ENCODE measurements around the gene CCDC116.

Gene CCDC116, protein sequence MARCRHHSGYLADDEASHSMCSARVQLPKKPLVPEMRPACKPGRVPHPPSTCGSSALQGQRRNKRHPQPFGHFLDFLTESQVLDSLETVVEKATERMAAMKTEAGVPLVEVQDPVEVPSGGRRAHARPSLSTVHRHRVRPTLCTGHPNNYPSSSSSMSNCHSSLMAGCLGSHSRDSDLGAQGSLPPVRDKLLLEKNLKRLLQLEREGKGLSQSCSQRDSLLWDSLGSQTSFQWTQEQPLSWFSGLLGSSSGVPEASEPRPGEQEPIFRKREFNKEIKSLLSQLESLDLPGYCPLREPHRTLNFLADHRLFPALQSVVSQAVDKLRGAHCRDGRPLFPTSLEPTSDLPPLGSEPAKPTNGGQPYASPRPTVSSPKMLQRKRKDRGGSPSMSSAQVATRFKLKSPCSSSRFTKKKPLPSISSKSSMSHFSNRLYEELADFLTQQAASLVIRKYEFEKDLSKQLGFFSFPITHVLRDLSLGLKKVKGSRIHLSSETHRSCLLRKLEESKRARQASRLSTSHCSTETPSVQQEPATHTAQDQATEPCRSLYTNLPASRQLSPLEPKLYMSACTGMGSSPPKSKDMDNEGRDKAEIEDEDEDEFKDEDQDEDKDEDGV

DNA sequence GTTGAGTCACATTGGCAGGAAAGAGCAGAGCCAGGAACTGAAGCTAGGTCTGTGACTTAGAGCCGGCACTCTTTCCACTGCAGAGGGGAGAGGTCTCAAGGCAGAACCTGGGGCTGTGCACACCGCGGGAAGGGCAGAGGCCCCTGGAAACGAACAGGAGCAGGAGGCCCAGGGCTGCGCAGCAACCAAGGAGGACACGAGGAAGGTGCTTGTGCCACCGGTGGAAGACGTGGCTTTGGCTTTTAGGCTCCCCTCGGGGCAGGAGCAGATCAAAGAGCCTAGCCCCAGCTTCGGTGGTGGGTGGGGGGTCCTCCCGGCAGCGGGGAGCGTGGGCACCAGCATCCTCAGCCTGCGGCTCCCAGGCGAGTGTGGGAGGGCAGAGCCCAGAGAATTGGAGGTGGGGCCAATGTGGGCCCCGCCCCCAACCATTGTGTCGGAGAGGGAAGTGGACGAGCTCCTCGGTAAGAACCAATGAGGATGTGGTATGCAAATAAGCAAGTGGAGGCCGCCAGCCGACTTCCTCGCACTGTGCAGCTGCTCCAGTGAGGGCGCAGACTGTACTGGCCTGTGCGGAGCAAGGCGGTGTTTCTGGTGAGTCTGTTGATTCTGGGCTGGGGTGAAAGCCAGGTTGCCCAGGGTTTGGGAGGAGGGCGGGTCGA, at the start of gene CCDC116:
TSS of gene CCDC116 (plus strand) at position 524 of the 659 bp plus-strand sequence. CDS start 422 bp downstream, outside the sequence.
- H3K9ac ChIP-seq (ENCODE audit: low read length), result no peak within 1 kb of the TSS
- no peak for TF ChIP-seq EZH2phosphoT487 (IDR thresholded peaks at IDR 0.05; ENCODE audit: low read depth)
- TF ChIP-seq, protein P1, sequence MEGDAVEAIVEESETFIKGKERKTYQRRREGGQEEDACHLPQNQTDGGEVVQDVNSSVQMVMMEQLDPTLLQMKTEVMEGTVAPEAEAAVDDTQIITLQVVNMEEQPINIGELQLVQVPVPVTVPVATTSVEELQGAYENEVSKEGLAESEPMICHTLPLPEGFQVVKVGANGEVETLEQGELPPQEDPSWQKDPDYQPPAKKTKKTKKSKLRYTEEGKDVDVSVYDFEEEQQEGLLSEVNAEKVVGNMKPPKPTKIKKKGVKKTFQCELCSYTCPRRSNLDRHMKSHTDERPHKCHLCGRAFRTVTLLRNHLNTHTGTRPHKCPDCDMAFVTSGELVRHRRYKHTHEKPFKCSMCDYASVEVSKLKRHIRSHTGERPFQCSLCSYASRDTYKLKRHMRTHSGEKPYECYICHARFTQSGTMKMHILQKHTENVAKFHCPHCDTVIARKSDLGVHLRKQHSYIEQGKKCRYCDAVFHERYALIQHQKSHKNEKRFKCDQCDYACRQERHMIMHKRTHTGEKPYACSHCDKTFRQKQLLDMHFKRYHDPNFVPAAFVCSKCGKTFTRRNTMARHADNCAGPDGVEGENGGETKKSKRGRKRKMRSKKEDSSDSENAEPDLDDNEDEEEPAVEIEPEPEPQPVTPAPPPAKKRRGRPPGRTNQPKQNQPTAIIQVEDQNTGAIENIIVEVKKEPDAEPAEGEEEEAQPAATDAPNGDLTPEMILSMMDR (IDR thresholded peaks at IDR 0.05; ENCODE audit: low read depth, low read length), result no peak
- peaks cover 11% of the 10 kb centered on the region for H3K4me1 ChIP-seq (ENCODE audit: low read length)
- peaks cover 4% of the 10 kb centered on the region; the same call in 1 of the 2 replicates for H4K20me1 ChIP-seq (ENCODE audit: insufficient read depth, low read length)
- no peaks in the 10 kb centered on the region for H3K27me3 ChIP-seq (ENCODE audit: low read depth, low read length)
- H3K4me3 ChIP-seq (ENCODE audit: low read length), result no peak within 1 kb of the TSS
- no peak within 1 kb of the TSS for H2AFZ ChIP-seq (ENCODE audit: low read depth, low read length)
- no peak within 1 kb of the TSS for H3K27ac ChIP-seq (ENCODE audit: low read length)
- no peaks in the 10 kb centered on the region for H3K9me3 ChIP-seq (ENCODE audit: insufficient read depth, low read length)
- peaks cover 16% of the 10 kb centered on the region for H3K36me3 ChIP-seq (replicated peaks; ENCODE audit: low read depth, low read length)
- H3K4me2 ChIP-seq (ENCODE audit: low read length), result no peak within 1 kb of the TSS
- H3K79me2 ChIP-seq (ENCODE audit: low read length), result peaks cover 25% of the 10 kb centered on the region

DNA sequence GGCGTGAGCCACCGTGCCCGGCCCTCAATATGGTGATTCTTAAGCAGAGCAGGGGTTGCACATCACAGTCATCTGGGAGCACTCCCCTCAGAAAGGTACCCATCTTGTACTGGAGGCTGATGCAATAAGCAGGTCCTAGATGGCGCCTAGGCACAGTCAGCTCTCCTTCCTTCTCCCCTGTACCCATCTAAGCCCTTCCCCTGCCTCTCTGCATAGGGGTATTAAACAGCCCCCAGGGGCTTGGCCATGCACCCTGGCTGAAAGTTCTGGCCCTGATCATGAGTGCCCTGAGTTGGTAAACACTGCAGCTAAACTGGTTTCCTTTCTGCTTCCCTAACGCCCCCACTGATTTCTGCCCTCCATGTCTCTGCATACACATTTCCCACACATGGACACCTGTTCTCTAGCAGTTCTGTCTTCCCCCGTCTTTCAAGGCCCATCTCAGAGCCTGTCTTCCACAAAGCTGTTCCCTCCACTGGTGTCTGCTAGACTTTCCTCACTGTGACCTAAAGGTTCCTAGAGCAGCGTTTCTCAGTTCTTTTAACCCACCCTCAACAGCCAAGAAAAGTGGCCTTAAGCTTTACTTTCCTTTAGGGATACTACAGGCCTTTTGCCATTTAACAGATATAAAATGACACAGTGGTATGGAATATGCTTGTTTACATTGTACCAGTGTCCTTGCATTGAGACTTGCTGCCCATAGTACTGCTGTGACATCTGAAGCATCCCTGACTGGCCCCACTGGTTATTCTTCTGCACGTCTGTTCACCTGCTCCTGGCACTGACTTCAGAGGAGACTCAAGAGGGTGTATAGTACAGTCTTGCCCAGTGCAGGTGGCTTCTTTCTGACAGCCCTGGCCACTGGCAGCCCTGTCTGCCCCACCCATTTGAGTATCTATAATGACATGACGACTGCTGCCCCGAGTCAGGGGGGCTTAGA, 49.5 kb upstream of the CCDC116 start:
- Histone ChIP-seq H3K4me2 (ENCODE audit: low read length) (0 out of 2 replicates have a peak overlapping the region, but pooled peaks have one; percentile 10), H3K36me3 (replicated peaks; ENCODE audit: low read depth, low read length) (peaks cover 20% of the 10 kb centered on the region)

DNA sequence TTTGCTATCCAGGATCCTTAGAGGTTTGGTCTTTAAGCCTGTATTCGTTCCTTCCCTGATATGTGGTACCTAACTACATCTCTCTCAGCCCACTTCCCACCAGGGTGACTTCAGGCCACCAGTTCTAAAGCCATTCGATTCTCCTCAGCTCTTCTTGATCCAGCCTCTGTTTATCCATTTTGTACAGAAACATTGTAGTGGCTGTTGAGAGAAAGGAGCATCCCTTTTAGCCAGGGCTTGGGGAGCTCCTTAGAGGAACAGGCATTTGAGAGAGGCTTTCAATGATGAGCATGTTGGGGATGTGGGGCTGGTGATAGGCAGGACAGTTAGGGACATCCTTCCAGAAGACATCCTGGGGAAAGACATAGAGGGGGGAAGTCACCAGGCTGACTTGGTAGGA, 47.2 kb upstream of the CCDC116 start:
- no peak overlapping the region for H3K27ac ChIP-seq (ENCODE audit: low read length)

More for the DNA sequence above, 49.5 kb upstream of the CCDC116 start:
- no peak for TF ChIP-seq EZH2phosphoT487 (IDR thresholded peaks at IDR 0.05; ENCODE audit: low read depth)
- TF ChIP-seq, protein P1 (IDR thresholded peaks at IDR 0.05; ENCODE audit: low read depth, low read length), result no peak
- peak overlapping the region; percentile 47 for H3K27ac ChIP-seq (ENCODE audit: low read length)
- no peak overlapping the region for H2AFZ ChIP-seq (ENCODE audit: low read depth, low read length)
- H3K27me3 ChIP-seq (ENCODE audit: low read depth, low read length), result no peaks in the 10 kb centered on the region
- peaks cover 31% of the 10 kb centered on the region for H3K4me1 ChIP-seq (ENCODE audit: low read length)
- peaks cover 75% of the 10 kb centered on the region for H4K20me1 ChIP-seq (ENCODE audit: insufficient read depth, low read length)
- H3K9me3 ChIP-seq (ENCODE audit: insufficient read depth, low read length), result no peaks in the 10 kb centered on the region
- peaks cover 96% of the 10 kb centered on the region for H3K79me2 ChIP-seq (ENCODE audit: low read length)
- no peak overlapping the region for H3K9ac ChIP-seq (ENCODE audit: low read length)
- no peak overlapping the region for H3K4me3 ChIP-seq (ENCODE audit: low read length)

More for the DNA sequence above, 47.2 kb upstream of the CCDC116 start:
- Histone ChIP-seq H3K9ac (ENCODE audit: low read length) (no peak overlapping the region), H3K27me3 (ENCODE audit: low read depth, low read length) (no peaks in the 10 kb centered on the region), H3K4me2 (ENCODE audit: low read length) (no peak overlapping the region), H3K4me3 (ENCODE audit: low read length) (no peak overlapping the region), H2AFZ (ENCODE audit: low read depth, low read length) (no peak overlapping the region), H3K79me2 (ENCODE audit: low read length) (peaks cover 91% of the 10 kb centered on the region), H3K36me3 (replicated peaks; ENCODE audit: low read depth, low read length) (peaks cover 23% of the 10 kb centered on the region), H3K9me3 (ENCODE audit: insufficient read depth, low read length) (no peaks in the 10 kb centered on the region), H3K4me1 (ENCODE audit: low read length) (peaks cover 51% of the 10 kb centered on the region), H4K20me1 (ENCODE audit: insufficient read depth, low read length) (peaks cover 71% of the 10 kb centered on the region)
- TF ChIP-seq, protein P1 (IDR thresholded peaks at IDR 0.05; ENCODE audit: low read depth, low read length), result no peak
- TF ChIP-seq EZH2phosphoT487 (IDR thresholded peaks at IDR 0.05; ENCODE audit: low read depth), result no peak
